ENCODE data around the gene XAB2. TPM values are rescaled to one million over a fixed set of nuclear protein-coding genes. Genes with fewer than 3 reads are reported as not detected.

The XAB2 gene
- total RNA-seq, 3 donors from 2014 or later: 28.7 to 39.2 (median 30.7) TPM

GRCh38 chr19:7668842-7669241, 39.5 kb upstream of the XAB2 start, which contains the start of gene RETN:
TSS of gene RETN (plus strand) at chr19:7669049. CDS start at chr19:7669327, 278 bp downstream.
- no peak within 1 kb of the TSS for H3K4me3 ChIP-seq
- no peaks in the 10 kb centered on the region for H3K9me3 ChIP-seq
- TF ChIP-seq CTCF (IDR thresholded peaks at IDR 0.05): no peak
- DNase-seq: no peak
- ATAC-seq: no peak
- H3K36me3 ChIP-seq (ENCODE audit: low read depth): no peaks in the 10 kb centered on the region
- H3K4me1 ChIP-seq (ENCODE audit: low read depth): no peaks in the 10 kb centered on the region
- intact Hi-C loops (cut with DNase I, micrococcal nuclease): no loop called here

GRCh38 chr19:7665076-7665475, 35.7 kb upstream of the XAB2 start:
- DNase-seq: no peak
- no peaks in the 10 kb centered on the region for H3K9me3 ChIP-seq
- no peaks in the 10 kb centered on the region for H3K36me3 ChIP-seq (ENCODE audit: low read depth)
- no peak for ATAC-seq
- H3K4me1 ChIP-seq (ENCODE audit: low read depth): no peaks in the 10 kb centered on the region
- intact Hi-C loops (cut with DNase I, micrococcal nuclease): no loop called here
- no peak for TF ChIP-seq CTCF (IDR thresholded peaks at IDR 0.05)
- H3K4me3 ChIP-seq: no peak overlapping the region

- Histone ChIP-seq H3K4me3 (no peak overlapping the region), H3K4me1 (ENCODE audit: low read depth) (no peaks in the 10 kb centered on the region), H3K36me3 (ENCODE audit: low read depth) (no peaks in the 10 kb centered on the region), H3K9me3 (no peaks in the 10 kb centered on the region)
- intact Hi-C loops (cut with DNase I, micrococcal nuclease): no loop called here
- TF ChIP-seq CTCF (IDR thresholded peaks at IDR 0.05): no peak
- ATAC-seq: no peak
- DNase-seq: no peak
These were observed 34.4 kb upstream of the XAB2 start for GRCh38 chr19:7663706-7664105.

GRCh38 chr19:7662657-7663056, 33.3 kb upstream of the XAB2 start:
- intact Hi-C loops (cut with DNase I, micrococcal nuclease): no loop called here
- no peak for TF ChIP-seq CTCF (IDR thresholded peaks at IDR 0.05)
- Histone ChIP-seq H3K9me3 (no peaks in the 10 kb centered on the region), H3K4me1 (ENCODE audit: low read depth) (no peaks in the 10 kb centered on the region), H3K36me3 (ENCODE audit: low read depth) (no peaks in the 10 kb centered on the region), H3K4me3 (no peak overlapping the region)
- ATAC-seq (no peak), DNase-seq (no peak)

- Histone ChIP-seq H3K4me1 (ENCODE audit: low read depth) (no peaks in the 10 kb centered on the region), H3K4me3 (no peak overlapping the region), H3K9me3 (no peaks in the 10 kb centered on the region), H3K36me3 (ENCODE audit: low read depth) (no peaks in the 10 kb centered on the region)
- intact Hi-C loops (cut with DNase I, micrococcal nuclease): no loop called here
- no peak for TF ChIP-seq CTCF (IDR thresholded peaks at IDR 0.05)
- DNase-seq: no peak
- no peak for ATAC-seq
These were observed 32.6 kb upstream of the XAB2 start for GRCh38 chr19:7661744-7662538.
